ENCODE results near the gene ZFHX3. TPM values are rescaled to one million over a fixed set of nuclear protein-coding genes. Genes with fewer than 3 reads are reported as not detected.

The ZFHX3 gene
- total RNA-seq, 4 donors from 2014 or later: 19.7 to 70.4 (median 34.6) TPM

DNA sequence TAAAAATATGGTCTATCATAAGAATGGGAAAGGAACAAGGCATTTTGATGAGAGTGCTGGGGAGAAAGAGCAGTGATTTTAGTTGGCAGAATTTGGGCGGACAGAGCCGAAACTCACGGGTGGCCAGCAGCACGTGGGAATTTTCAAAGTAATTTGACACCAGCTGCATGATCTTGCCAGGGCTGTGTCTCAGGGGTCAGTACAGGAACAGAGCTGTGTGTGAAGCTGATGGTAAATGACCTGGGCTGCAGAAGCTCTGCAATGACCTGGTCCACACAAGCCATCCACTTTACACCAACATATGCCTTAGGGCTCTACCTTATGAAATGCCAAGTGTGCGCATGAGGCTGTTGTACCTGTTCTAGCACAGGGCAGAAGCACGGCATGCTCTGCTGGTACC is 112.0 kb downstream of the ZFHX3 start:
- no peak for TF ChIP-seq CTCF (IDR thresholded peaks at IDR 0.05; ENCODE audit: low read depth)

GRCh38 chr16:72934636-72935403 is 113.1 kb downstream of the ZFHX3 start:
- no peak for TF ChIP-seq CTCF (IDR thresholded peaks at IDR 0.05; ENCODE audit: low read depth)

GRCh38 chr16:72932677-72933335 is 115.1 kb downstream of the ZFHX3 start:
- TF ChIP-seq CTCF (IDR thresholded peaks at IDR 0.05; ENCODE audit: low read depth): no peak

GRCh38 chr16:72932050-72932449 is 115.9 kb downstream of the ZFHX3 start:
- TF ChIP-seq CTCF (IDR thresholded peaks at IDR 0.05; ENCODE audit: low read depth): no peak

- TF ChIP-seq CTCF (IDR thresholded peaks at IDR 0.05; ENCODE audit: low read depth): no peak
Measured at GRCh38 chr16:72930396-72930795, 117.5 kb downstream of the ZFHX3 start.

GRCh38 chr16:72928090-72928981 is 119.6 kb downstream of the ZFHX3 start:
- no peak for TF ChIP-seq CTCF (IDR thresholded peaks at IDR 0.05; ENCODE audit: low read depth)
